ENCODE data around the gene TTC28.
"Not testable (repeated sequence)": the region's sequence is repeated elsewhere in the genome, so short reads cannot be mapped to it uniquely, and the experiment has no call there.

TTC28 gene

GRCh38 chr22:28402060-28402459, 277.6 kb downstream of the TTC28 start:
- DNase-seq = no peak

- DNase-seq = no peak
Observed at GRCh38 chr22:28398981-28399380, 280.7 kb downstream of the TTC28 start.

GRCh38 chr22:28398355-28398754, 281.3 kb downstream of the TTC28 start:
- no peak for DNase-seq

GRCh38 chr22:28397306-28397705, 282.3 kb downstream of the TTC28 start:
- no peak for DNase-seq

GRCh38 chr22:28395920-28396753, 283.5 kb downstream of the TTC28 start:
- no peak for DNase-seq

- no peak for DNase-seq
Observed at GRCh38 chr22:28395520-28395919, 284.1 kb downstream of the TTC28 start.

GRCh38 chr22:28394513-28395110, 285.0 kb downstream of the TTC28 start:
- no peak for DNase-seq

GRCh38 chr22:28381429-28382167, 298.0 kb downstream of the TTC28 start:
- DNase-seq = no peak

- DNase-seq = no peak
Observed at GRCh38 chr22:28379951-28380350, 299.7 kb downstream of the TTC28 start.

GRCh38 chr22:28379075-28379779, 300.4 kb downstream of the TTC28 start:
- no peak for DNase-seq

- DNase-seq = no peak
Observed at GRCh38 chr22:28375761-28376534, 303.7 kb downstream of the TTC28 start.

- DNase-seq = no peak
Observed at GRCh38 chr22:28373831-28374230, 305.8 kb downstream of the TTC28 start.

GRCh38 chr22:28369854-28370253, 309.8 kb downstream of the TTC28 start:
- no peak for DNase-seq

- DNase-seq = no peak
Observed at GRCh38 chr22:28366856-28367255, 312.8 kb downstream of the TTC28 start.

GRCh38 chr22:28365371-28365770, 314.3 kb downstream of the TTC28 start:
- DNase-seq = no peak

GRCh38 chr22:28364105-28364504, 315.5 kb downstream of the TTC28 start:
- DNase-seq = not testable (repeated sequence)

GRCh38 chr22:28360939-28361338, 318.7 kb downstream of the TTC28 start:
- no peak for DNase-seq

GRCh38 chr22:28358312-28358711, 321.3 kb downstream of the TTC28 start:
- DNase-seq = no peak

- DNase-seq = no peak
Observed at GRCh38 chr22:28357193-28357592, 322.4 kb downstream of the TTC28 start.

- no peak for DNase-seq
Observed at GRCh38 chr22:28351476-28351875, 328.2 kb downstream of the TTC28 start.

- DNase-seq = no peak
Observed at GRCh38 chr22:28348613-28349609, 330.7 kb downstream of the TTC28 start.
